Measurements from ENCODE around the gene SCIMP.

DNA sequence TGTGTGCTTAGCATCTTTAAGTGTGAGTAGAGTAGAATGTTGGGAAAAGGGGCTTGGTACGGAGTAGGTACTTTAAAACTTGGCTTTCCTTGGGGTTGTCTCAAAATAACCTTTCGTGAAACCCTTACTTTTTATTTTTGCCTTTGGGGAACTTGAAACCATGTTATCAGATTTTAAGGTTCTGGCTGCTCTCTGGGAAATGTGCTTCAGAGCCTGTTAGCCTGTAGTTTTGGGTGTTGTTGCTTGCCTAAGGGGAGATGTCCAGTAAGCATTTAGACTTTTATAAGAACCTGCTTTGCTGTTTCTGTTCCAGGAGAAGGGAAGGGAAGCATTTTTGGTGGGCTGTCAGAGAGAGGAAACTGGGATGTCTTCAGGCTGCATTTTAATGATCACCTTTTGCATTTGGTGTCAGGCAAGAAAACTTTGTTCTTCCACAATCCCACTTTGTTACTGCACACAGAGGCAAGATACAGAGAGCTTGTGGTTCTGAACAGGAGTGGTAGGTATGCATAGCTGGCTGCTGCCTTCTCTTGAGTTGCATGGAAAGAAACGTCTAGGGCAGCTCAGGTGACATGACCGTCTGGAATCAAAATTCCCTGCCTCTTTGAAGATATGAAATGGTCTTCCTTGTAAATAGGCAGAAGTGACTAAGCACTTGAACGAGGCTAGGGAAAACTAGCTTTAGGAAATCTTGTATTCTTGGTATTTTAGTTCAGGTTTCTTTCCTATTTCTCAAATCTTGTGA lies 49.1 kb upstream of the SCIMP start:
- TF ChIP-seq, protein P1, sequence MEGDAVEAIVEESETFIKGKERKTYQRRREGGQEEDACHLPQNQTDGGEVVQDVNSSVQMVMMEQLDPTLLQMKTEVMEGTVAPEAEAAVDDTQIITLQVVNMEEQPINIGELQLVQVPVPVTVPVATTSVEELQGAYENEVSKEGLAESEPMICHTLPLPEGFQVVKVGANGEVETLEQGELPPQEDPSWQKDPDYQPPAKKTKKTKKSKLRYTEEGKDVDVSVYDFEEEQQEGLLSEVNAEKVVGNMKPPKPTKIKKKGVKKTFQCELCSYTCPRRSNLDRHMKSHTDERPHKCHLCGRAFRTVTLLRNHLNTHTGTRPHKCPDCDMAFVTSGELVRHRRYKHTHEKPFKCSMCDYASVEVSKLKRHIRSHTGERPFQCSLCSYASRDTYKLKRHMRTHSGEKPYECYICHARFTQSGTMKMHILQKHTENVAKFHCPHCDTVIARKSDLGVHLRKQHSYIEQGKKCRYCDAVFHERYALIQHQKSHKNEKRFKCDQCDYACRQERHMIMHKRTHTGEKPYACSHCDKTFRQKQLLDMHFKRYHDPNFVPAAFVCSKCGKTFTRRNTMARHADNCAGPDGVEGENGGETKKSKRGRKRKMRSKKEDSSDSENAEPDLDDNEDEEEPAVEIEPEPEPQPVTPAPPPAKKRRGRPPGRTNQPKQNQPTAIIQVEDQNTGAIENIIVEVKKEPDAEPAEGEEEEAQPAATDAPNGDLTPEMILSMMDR (IDR thresholded peaks at IDR 0.05): no peak
- TF ChIP-seq POLR2A (IDR thresholded peaks at IDR 0.05): no peak

Data from testis (tissue), 2 donors.